ENCODE data around the gene ARFGAP1. TPM values are rescaled to one million over a fixed set of nuclear protein-coding genes. Genes with fewer than 3 reads are reported as not detected.

Gene ARFGAP1
- total and polyA plus RNA-seq, 2 of the 4 experiments (the other 2 are of a cell fraction) = 59.1 to 194 TPM

GRCh38 chr20:63285636-63286615 lies 13.3 kb downstream of the ARFGAP1 start (continued):
- no peak for TF ChIP-seq BHLHE40 (IDR thresholded peaks at IDR 0.05; ENCODE audit: low read depth, low read length)

GRCh38 chr20:63286781-63287696 lies 14.4 kb downstream of the ARFGAP1 start:
- in situ Hi-C loops (cut with MboI; ENCODE audit: low sequenced_read_pairs) (no loop called here), intact Hi-C loops (cut with micrococcal nuclease) (no loop called here), dilution Hi-C loops (cut with HindIII; ENCODE audit: low sequenced_read_pairs, unreplicated experiment) (no loop called here)
- Histone ChIP-seq H2AK9ac (replicated peaks; ENCODE audit: low read depth, low read length, poor library complexity) (no peak overlapping the region), H3K27ac (ENCODE audit: insufficient read depth, low read length) (no peak overlapping the region), H3K79me1 (ENCODE audit: low read depth in 1 of 2, low read length in 2 of 2) (peaks cover 0 to 17% of the 10 kb centered on the region in 2 experiments; a peak in 1 of 4 replicates), H3K4ac (ENCODE audit: low read depth, low read length) (no peak overlapping the region), H2BK120ac (ENCODE audit: low read depth, low read length) (no peak overlapping the region), H3K27me3 (ENCODE audit: control insufficient read depth, insufficient read depth, low read length) (no peaks in the 10 kb centered on the region), H3K14ac (replicated peaks; ENCODE audit: low read depth, low read length) (no peak overlapping the region), H3K56ac (ENCODE audit: extremely low read depth, insufficient read depth, low read length) (no peak overlapping the region), H3K18ac (ENCODE audit: low read depth, low read length) (no peak overlapping the region), H4K8ac (ENCODE audit: low read depth in 2 of 2, low read length in 2 of 2) (no peak overlapping the region), H3K4me3 (ENCODE audit: insufficient read depth, low read depth, low read length) (no peak overlapping the region), H3K23ac (ENCODE audit: low read depth, low read length) (no peak overlapping the region), H2AK5ac (ENCODE audit: low read depth, low read length) (no peak overlapping the region), H3K9me1 (ENCODE audit: insufficient read depth, low read length) (no peaks in the 10 kb centered on the region), H2BK15ac (ENCODE audit: low read depth, low read length) (no peak overlapping the region), H4K20me1 (ENCODE audit: insufficient read depth, low read length) (peaks cover 65% of the 10 kb centered on the region), H3K9ac (ENCODE audit: low read depth, low read length) (no peak overlapping the region), H2BK20ac (ENCODE audit: low read depth, low read length) (no peak overlapping the region), H4K5ac (ENCODE audit: low read depth, low read length) (no peak overlapping the region), H3K4me1 (ENCODE audit: control insufficient read depth, insufficient read depth, low read length) (no peaks in the 10 kb centered on the region), H3K36me3 (ENCODE audit: control insufficient read depth, insufficient read depth, low read length) (peaks cover 66% of the 10 kb centered on the region), H4K91ac (ENCODE audit: insufficient read depth, low read depth, low read length) (no peak overlapping the region), H3K9me3 (ENCODE audit: control insufficient read depth, insufficient read depth, low read length) (no peaks in the 10 kb centered on the region), H3K4me2 (ENCODE audit: low read depth, low read length) (no peak overlapping the region), H2AFZ (replicated peaks; ENCODE audit: low read length, poor library complexity) (no peak overlapping the region), H2BK5ac (ENCODE audit: low read depth, low read length, poor library complexity, severe bottlenecking) (no peak overlapping the region)
- no peak for DNase-seq
- ChIA-PET CTCF (no interaction called here), POLR2A (ENCODE audit: unreplicated experiment) (interaction anchor here (0.5 kb wide), 1 partner anchor 233 kb away, joined by 3 read pairs; no protein-coding TSS in a partner anchor)
- no peak for ATAC-seq (ENCODE audit: low read depth)
- 67% methylated on average over 7 of the region's 23 CpGs; no CpG with 5 or more reads in 1 of the 2 experiments for WGBS, 2 experiments (ENCODE audit: extremely low coverage in 2 of 2, insufficient read length in 1 of 2)
- no TSS peak for BruUV-seq (replicated peaks)
- TF ChIP-seq RAD21 (IDR thresholded peaks at IDR 0.05; ENCODE audit: low read length) (no peak), ELK1 (IDR thresholded peaks at IDR 0.05; ENCODE audit: borderline replicate concordance, low read depth, low read length) (no peak), CEBPB (IDR thresholded peaks at IDR 0.05; ENCODE audit: low read depth, low read length) (no peak)
